Stimulated activated CD8-positive, alpha-beta memory T cell treated with anti-CD3 and anti-CD28 coated beads, Interleukin-15, amount 100 ng/mL, for 24 hours (primary cell): ENCODE data around the gene MYO1C.
"Not testable (repeated sequence)": the region's sequence is repeated elsewhere in the genome, so short reads cannot be mapped to it uniquely, and the experiment has no call there.

ENCODE experiments used
- DNase-seq: peaks from one replicate; pipeline ENCODE4 v3.0.0-alpha.2; 2020; ENCODE audit warnings: low read depth

Gene MYO1C

GRCh38 chr17:1423456-1424135 is 68.9 kb downstream of the MYO1C start:
- no peak for DNase-seq

GRCh38 chr17:1422885-1423284 is 69.6 kb downstream of the MYO1C start:
- no peak for DNase-seq

- no peak for DNase-seq
Observed at GRCh38 chr17:1421470-1421869, 71.0 kb downstream of the MYO1C start.

- no peak for DNase-seq
Observed at GRCh38 chr17:1420981-1421380, 71.5 kb downstream of the MYO1C start.

- no peak for DNase-seq
Observed at GRCh38 chr17:1420163-1420562, 72.3 kb downstream of the MYO1C start.

GRCh38 chr17:1418476-1418875 is 74.0 kb downstream of the MYO1C start:
- DNase-seq: not testable (repeated sequence)

- DNase-seq: no peak
Observed at GRCh38 chr17:1416414-1416813, 76.1 kb downstream of the MYO1C start.

- no peak for DNase-seq
Observed at GRCh38 chr17:1414634-1415033, 77.9 kb downstream of the MYO1C start.
